GM18873 (cell line): ENCODE measurements around the gene NUDT21.
A peak's percentile ranks its signal among the peaks of the same experiment; 100 is the strongest.
"Not testable (repeated sequence)": the region's sequence is repeated elsewhere in the genome, so short reads cannot be mapped to it uniquely, and the experiment has no call there.

Experiments
- ATAC-seq: cut with Tn5 transposase; IDR thresholded peaks from one replicate; pipeline ENCODE4 v1.9.1; 2021; ENCODE audit warnings: mild to moderate bottlenecking, moderate library complexity, moderate number of reproducible peaks; ENCODE audit not compliant: unreplicated experiment, low FRiP score

The NUDT21 gene

GRCh38 chr16:56450986-56451752, at the start of gene NUDT21, which contains the start of gene OGFOD1:
Gene NUDT21, minus strand, starts transcription at chr16:56451332. Its CDS starts 130 bp downstream, at chr16:56451202.
Gene OGFOD1, plus strand, starts transcription at chr16:56451554. Its CDS starts 59 bp downstream, at chr16:56451613.
- peak; percentile 98 for ATAC-seq

DNA sequence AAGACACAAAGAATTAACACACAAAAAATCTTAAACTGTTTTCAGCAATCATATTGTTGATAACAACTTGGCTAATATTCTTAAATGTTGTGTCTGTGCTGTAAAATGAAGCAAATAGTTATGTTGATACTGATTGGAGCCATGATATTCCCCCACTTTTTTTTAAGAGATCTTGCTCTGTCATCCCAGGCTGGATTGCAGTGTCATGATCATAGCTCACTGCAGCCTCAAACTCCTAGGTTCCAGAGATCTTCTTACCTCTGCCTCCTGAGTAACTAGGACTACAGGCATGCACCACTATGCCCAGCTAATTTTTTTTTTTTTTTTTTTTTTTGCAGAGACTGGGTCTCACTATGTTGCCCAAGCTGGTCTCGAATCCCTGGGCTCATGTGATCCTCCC, 42.7 kb upstream of the NUDT21 start:
- ATAC-seq = no peak

GRCh38 chr16:56493126-56493525, 42.0 kb upstream of the NUDT21 start:
- no peak for ATAC-seq

DNA sequence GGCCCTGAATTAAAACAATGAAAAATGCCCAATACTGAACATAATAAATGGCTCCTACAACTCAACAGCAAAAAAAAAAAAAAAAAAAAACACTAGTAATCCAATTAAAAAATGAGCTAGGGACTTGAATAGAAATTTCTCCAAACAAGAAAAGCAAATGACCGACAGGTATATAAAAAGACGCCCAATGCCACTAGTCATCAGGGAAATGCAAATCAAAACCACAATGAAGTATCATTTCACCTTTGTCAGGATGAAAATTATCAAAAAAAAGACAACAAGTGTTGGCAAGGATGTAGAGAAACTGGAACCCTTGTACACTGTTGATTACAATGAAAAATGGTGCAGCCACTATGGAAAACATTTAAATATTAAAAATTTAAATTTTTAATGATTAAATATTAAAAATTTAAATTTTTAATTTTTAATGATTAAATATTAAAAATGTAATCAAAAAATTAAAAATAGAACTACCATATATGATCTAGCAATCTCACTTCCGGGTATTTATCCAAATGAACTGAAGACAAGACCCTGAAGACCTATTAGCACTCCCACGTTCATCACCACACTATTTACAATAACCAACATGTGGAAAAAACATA, 40.6 kb upstream of the NUDT21 start:
- no peak for ATAC-seq

GRCh38 chr16:56488868-56489267, 37.7 kb upstream of the NUDT21 start:
- not testable (repeated sequence) for ATAC-seq

DNA sequence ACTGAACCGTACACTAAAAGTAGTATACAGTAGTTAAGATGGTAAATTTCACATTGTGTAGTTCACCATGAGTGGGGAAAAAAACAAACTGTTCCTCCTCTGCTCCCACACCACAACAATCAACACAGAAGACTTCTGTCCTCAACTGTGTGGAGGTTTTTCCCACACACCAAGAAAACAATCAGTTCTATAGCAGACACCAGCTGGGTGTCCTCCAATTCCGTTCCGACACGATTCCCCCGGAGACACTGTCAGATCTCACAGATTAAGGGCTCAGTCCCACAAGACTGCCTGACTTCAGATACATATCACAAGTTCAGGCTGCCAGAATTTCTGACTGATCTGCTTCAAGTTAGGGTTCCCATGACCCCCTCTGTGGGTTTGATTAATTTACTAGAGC, 36.9 kb upstream of the NUDT21 start:
- no peak for ATAC-seq

DNA sequence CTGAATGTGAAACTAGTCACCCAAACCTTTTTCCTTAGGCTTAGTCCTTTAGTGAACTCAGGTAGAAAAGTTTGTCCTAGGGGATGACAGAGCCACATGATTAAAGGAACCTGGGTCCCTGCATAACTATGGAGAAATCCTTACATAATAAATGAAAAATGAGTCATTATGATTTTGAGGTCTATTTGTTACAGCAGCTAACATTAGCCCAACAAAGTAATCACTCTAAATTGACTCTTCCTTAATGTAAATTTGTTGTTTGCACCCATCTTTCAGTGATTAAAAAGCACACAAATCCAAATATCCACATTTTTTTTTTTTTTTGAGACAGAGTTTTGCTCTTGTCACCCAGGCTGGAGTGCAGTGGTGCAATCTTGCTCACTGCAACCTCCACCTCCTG, 32.3 kb upstream of the NUDT21 start:
- no peak for ATAC-seq

DNA sequence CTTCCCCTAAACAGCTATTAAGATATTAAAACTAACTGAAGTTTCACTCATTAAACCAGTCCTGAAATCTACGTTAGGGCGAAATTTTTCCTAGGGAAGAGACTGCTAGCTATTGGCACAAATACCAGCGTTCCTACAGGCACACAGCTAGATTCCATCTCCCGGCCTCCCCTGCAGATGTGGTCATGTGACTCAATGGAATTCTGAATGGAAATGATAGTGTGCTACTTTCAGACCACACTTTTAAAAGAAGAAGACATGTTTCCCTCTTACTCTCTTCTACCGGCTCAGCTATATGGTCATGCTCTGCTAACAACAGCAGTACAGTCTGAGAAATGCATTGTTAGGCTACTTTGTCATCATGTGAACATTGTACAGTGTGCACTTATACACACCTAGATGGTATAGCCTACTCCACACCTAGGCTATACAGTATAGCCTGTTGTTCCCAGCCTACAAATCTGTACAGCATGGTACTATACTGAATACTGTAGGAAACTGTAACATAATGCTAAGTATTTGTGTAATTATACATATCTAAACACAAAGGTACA, 31.6 kb upstream of the NUDT21 start:
- no peak for ATAC-seq

DNA sequence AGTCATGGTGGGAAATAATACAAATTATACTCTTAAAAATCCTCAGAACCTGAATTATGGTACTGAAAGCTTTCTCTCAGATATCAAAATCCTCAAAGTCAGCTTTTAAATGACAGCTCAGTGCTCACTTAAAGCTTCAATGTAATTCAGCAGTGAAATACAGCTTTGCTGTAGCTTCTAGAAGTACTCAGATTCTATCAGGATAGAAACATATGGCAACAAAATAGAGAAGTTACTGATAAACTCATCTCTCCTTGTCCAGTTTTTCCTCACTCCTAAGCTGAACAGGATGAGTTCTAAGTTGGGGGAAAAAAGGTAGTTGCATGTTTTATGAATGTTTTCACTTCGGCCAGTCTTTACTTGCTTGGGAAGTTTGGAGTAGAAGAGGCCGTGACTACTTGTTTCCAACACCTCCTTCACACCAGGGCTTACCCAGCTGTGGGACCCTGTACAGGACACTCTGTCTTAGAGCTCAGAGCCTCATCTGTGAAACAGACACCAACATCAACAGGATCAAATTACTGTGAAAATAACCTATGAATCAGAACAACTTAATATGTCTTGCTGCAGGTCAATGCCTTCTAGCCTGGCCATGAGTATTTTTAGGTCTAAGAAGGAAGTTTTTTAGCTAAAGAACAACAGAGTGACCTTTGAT, 30.5 kb upstream of the NUDT21 start:
- no peak for ATAC-seq

- ATAC-seq = no peak
Observed at GRCh38 chr16:56480776-56481467, 29.8 kb upstream of the NUDT21 start.

DNA sequence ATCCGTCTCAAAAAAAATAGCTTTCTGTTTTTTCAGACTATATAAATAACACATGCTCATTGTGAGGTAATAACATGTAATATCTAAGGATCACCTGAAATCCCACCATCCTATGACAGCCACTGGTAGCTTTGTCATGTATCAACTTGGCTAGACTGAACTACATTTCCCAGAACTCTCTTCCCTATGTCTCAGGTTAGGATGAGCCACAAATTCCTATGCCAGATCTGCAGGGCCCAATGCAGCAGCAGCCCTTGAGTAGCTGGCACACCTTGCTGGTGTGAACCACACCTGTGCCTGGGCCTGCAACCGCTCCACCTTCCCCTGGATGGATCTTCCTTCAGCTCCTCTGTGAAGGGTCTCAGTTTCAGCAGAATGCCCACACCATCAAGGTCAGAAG, 28.3 kb upstream of the NUDT21 start:
- ATAC-seq = no peak

DNA sequence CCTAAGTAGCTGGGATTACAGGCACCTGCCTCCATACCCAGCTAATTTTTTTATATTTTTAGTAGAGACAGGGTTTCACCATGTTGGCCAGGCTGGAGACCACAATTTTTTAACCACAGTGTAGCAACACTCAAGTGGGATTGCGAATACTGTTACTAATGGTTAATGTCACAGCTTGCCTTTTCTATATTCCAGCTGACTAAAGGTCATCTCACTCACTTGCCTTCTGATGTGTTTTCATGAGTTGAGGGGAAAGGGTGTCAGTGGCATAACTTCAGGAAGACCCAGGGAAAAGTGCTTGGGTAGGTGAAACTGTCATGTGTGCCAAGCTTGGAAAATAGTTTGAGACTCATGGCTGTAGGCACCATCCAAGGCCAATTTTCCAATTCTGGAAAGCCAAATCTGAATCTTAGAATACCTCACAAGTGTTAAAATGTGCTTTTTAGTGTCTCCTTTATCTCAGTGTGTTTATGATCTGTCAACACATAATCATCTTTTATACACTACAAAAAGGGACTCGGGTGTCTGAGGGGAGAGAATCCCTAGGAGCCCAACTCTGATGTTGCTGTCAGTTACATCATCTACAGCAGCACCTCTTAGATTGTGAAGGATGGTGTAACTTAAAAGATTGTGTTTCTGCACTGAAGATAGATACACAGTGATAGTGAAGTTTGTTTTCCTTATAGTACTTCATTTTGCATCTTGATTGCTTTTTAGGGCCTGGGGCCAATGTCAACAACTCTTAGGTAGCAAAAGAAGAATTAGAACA, 27.3 kb upstream of the NUDT21 start:
- no peak for ATAC-seq

DNA sequence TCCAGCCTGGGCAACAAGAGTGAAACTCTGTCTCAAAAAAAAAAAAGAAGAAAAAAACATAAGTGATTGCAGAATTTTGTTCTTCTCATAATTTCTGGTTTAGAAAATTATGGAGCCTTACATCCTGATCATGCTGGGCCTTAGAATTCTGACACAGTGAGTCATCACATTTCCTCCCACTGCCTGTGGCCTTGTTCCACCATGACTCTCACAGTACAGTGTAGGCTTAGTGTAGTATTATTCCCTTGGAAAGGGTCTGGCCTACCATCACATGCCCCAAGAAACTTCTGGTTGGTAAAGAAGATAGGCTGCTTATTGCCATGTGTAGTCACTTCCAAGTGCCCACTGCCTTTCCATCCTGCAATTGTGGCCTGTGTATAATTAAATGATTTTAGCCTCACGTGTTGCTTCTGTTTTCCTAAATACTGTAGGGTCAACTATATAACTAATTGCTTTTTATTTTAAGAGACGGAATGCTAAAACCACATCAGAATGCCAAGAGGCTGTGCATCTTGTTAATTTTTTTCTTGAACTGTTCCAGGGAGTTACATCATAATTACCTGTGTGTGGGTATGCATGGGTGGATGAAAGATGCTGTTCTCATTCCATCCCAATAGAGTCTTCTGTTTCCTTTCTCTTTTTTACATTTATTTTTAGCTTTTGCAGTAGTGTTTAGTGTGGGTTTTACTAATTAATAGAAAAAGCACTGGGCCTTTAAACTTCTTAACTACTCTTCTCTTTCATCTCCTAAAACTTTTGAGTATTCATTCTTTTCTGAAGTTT, 26.2 kb upstream of the NUDT21 start:
- ATAC-seq = no peak

DNA sequence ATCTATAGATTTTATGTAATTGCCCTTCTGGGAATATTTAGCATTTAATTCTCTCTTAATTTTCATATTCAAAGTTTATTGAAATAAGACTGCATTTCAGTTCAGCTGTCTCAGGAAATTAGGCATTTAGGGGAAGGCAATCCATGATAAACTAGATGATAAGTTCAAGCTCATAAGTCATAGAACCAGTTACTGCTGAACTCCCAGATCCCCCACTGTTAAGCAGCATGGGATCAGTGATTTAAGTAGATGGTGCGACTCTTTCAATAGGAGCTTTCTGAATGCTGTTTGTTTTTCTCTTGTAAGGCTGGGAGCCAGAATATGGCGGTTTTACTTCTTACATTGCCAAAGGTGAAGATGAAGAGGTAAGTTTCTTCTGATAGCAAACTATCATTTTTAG, 24.1 kb upstream of the NUDT21 start:
- ATAC-seq = no peak

DNA sequence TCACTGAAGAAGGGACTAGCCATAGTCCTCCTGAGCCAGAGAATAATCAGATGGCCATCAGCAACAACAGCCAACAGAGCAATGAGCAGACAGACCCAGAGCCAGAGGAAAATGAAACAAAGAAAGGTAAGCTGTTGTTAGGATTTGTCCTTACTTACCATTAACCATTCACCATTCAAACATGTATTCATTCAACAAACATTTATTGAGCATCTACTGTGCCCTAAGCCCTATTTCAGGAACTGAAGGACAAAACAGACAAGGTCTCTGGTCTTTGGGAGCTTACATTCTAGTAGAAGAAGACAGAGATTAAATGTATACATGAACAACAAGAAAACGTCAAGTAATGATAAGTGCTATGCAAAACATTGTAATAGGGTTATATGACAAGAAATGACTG, 19.5 kb upstream of the NUDT21 start:
- no peak for ATAC-seq

- no peak for ATAC-seq
Observed at GRCh38 chr16:56470232-56470631, 19.1 kb upstream of the NUDT21 start.

DNA sequence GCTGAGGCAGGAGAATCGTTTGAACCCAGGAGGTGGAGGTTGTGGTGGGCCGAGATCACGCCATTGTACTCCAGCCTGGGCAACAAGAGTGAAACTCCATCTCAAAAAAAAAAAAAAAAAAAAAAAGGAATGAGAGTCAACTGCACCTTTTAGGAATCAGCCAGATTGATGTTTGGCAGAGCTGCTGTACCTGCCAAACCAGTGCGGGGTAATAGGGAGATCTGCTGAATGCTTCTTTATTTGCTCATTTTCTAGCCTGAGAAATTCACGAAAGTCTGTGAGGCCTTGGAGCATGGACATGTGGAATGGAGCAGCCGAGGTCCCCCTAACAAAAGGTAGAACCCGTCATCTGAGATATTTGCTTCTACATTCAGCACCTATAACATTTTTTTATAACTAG, 18.6 kb upstream of the NUDT21 start:
- ATAC-seq = no peak

DNA sequence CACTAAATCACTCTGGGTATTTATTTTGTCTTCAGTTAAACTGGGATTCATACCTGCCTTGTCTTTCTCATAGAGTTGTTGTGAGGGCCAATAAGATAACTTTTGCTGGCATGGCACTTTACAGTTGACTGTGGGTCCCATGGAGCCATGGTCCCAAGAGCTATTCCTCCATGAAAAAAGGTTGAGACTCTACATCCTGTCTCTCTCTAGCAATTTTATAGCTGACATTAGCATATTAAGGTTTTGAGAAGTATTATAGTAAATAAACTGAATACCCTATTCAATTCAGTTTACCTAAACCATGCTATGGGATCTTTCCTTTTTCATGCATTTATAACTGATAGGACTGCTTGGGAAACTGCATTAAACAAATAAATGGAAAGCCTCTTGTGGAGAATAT, 17.7 kb upstream of the NUDT21 start:
- no peak for ATAC-seq

GRCh38 chr16:56466344-56466743, 15.2 kb upstream of the NUDT21 start:
- ATAC-seq = no peak
